HEK293T (cell line): ENCODE data around the gene KCNK3.

Experiments
- BHLHE40 ChIP-seq: fragments of 450-650 bp; IDR thresholded peaks from 2 replicates; pipeline ENCODE4 v1.6.1; 2016; ENCODE audit warnings: mild to moderate bottlenecking, moderate library complexity, borderline replicate concordance
- CTBP1 ChIP-seq: fragments of 450-650 bp; IDR thresholded peaks from 2 replicates; pipeline ENCODE4 v1.6.1; 2016; ENCODE audit warnings: borderline replicate concordance
- FOXA1 ChIP-seq: fragments of 450-650 bp; IDR thresholded peaks from 2 replicates; pipeline ENCODE4 v1.6.1; 2016; ENCODE audit warnings: mild to moderate bottlenecking
- FOXK2 ChIP-seq: fragments of 450-650 bp; IDR thresholded peaks from 2 replicates; pipeline ENCODE4 v1.6.1; 2016; ENCODE audit warnings: mild to moderate bottlenecking
- FOXM1 ChIP-seq: fragments of 450-650 bp; IDR thresholded peaks from 2 replicates; pipeline ENCODE4 v1.6.1; 2017; ENCODE audit warnings: mild to moderate bottlenecking, borderline replicate concordance
- HDGF ChIP-seq: fragments of 450-650 bp; IDR thresholded peaks from 2 replicates; pipeline ENCODE4 v1.6.1; 2017; ENCODE audit warnings: antibody characterized with exemption, borderline replicate concordance
- L3MBTL2 ChIP-seq: fragments of 450-650 bp; conservative IDR thresholded peaks from 2 replicates; pipeline ENCODE4 v1.6.1; 2016; ENCODE audit warnings: mild to moderate bottlenecking
- SP1 ChIP-seq: fragments of 450-650 bp; IDR thresholded peaks from 2 replicates; pipeline ENCODE4 v1.6.1; 2017
- SUZ12 ChIP-seq: fragments of 450-650 bp; IDR thresholded peaks from 2 replicates; pipeline ENCODE4 v1.6.1; 2016; ENCODE audit warnings: mild to moderate bottlenecking
- TARDBP ChIP-seq: fragments of 450-650 bp; IDR thresholded peaks from 2 replicates; pipeline ENCODE4 v1.6.1; 2016
- ZNF384 ChIP-seq: fragments of 450-650 bp; IDR thresholded peaks from 2 replicates; pipeline ENCODE4 v1.6.1; 2016

- no peak for TF ChIP-seq CTBP1
- TF ChIP-seq HDGF: no peak
- no peak for TF ChIP-seq FOXA1
- no peak for TF ChIP-seq ZNF384
- TF ChIP-seq BHLHE40: no peak
- TF ChIP-seq FOXK2: no peak
- no peak for TF ChIP-seq L3MBTL2
- TF ChIP-seq TARDBP: no peak
- TF ChIP-seq SP1: no peak
- TF ChIP-seq FOXM1: no peak
- no peak for TF ChIP-seq SUZ12
These were observed 47.0 kb downstream of the KCNK3 start for GRCh38 chr2:26739514-26739913.
